GM12878 (cell line): ENCODE measurements around the gene MOBP.

Source experiments
- CREB1 ChIP-seq: IDR thresholded peaks from 2 replicates; pipeline ENCODE4 v1.6.1; 2012; ENCODE audit warnings: low read depth, mild to moderate bottlenecking, inconsistent platforms
- NFXL1 ChIP-seq: fragments of 450-650 bp; IDR thresholded peaks from 2 replicates; pipeline ENCODE4 v1.6.1; 2017; ENCODE audit warnings: antibody characterized with exemption, mild to moderate bottlenecking, borderline replicate concordance
- PKNOX1 ChIP-seq: fragments of 450-650 bp; IDR thresholded peaks from 2 replicates; pipeline ENCODE4 v1.6.1; 2016; ENCODE audit warnings: mild to moderate bottlenecking
- RAD21 ChIP-seq: IDR thresholded peaks from 2 replicates; pipeline ENCODE4 v1.6.1; 2011; ENCODE audit warnings: mild to moderate bottlenecking, low read depth, low read length, moderate library complexity; ENCODE audit not compliant: insufficient read depth
- ZSCAN29 ChIP-seq: fragments of 450-650 bp; IDR thresholded peaks from 2 replicates; pipeline ENCODE4 v1.6.1; 2017; ENCODE audit warnings: mild to moderate bottlenecking, moderate library complexity
- TF ChIP-seq, protein P1 (sequence below), 3 experiments: IDR thresholded peaks in 2 of 3; conservative IDR thresholded peaks in 1 of 3; 2 replicates each; pipeline ENCODE4 v1.5.1; 2011; ENCODE audit warnings: low read depth in 3 of 3, low read length in 3 of 3, mild to moderate bottlenecking in 3 of 3, control low read depth in 2 of 3, moderate library complexity in 2 of 3, inconsistent platforms in 1 of 3, mixed read lengths in 1 of 3; ENCODE audit not compliant: control insufficient read depth in 2 of 3, insufficient read depth in 1 of 3; ENCODE audit errors: extremely low read depth in 1 of 3
- TF ChIP-seq, protein P2 (sequence below): IDR thresholded peaks from 2 replicates; pipeline ENCODE4 v1.6.1; 2012; ENCODE audit warnings: low read depth, low read length, improper control_type of control experiment

- TF ChIP-seq, protein P1, sequence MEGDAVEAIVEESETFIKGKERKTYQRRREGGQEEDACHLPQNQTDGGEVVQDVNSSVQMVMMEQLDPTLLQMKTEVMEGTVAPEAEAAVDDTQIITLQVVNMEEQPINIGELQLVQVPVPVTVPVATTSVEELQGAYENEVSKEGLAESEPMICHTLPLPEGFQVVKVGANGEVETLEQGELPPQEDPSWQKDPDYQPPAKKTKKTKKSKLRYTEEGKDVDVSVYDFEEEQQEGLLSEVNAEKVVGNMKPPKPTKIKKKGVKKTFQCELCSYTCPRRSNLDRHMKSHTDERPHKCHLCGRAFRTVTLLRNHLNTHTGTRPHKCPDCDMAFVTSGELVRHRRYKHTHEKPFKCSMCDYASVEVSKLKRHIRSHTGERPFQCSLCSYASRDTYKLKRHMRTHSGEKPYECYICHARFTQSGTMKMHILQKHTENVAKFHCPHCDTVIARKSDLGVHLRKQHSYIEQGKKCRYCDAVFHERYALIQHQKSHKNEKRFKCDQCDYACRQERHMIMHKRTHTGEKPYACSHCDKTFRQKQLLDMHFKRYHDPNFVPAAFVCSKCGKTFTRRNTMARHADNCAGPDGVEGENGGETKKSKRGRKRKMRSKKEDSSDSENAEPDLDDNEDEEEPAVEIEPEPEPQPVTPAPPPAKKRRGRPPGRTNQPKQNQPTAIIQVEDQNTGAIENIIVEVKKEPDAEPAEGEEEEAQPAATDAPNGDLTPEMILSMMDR (IDR thresholded peaks at IDR 0.05 in 2 of 3, conservative IDR thresholded peaks at IDR 0.05 in 1 of 3; ENCODE audit: control insufficient read depth in 2 of 3, extremely low read depth in 1 of 3, insufficient read depth in 1 of 3, low read depth in 3 of 3, low read length in 3 of 3) = no peak
- TF ChIP-seq NFXL1 = no peak
- TF ChIP-seq CREB1 = no peak
- no peak for TF ChIP-seq PKNOX1
- no peak for TF ChIP-seq RAD21
- no peak for TF ChIP-seq ZSCAN29
- TF ChIP-seq, protein P2, sequence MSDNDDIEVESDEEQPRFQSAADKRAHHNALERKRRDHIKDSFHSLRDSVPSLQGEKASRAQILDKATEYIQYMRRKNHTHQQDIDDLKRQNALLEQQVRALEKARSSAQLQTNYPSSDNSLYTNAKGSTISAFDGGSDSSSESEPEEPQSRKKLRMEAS = no peak
Observed at GRCh38 chr3:39521456-39521855, 54.0 kb downstream of the MOBP start.
